GM19035 (cell line): ENCODE results near the gene SH3GL1.

Source experiments
- ATAC-seq: cut with Tn5 transposase; IDR thresholded peaks from one replicate; pipeline ENCODE4 v1.9.1; 2021; ENCODE audit not compliant: unreplicated experiment

Gene SH3GL1

DNA sequence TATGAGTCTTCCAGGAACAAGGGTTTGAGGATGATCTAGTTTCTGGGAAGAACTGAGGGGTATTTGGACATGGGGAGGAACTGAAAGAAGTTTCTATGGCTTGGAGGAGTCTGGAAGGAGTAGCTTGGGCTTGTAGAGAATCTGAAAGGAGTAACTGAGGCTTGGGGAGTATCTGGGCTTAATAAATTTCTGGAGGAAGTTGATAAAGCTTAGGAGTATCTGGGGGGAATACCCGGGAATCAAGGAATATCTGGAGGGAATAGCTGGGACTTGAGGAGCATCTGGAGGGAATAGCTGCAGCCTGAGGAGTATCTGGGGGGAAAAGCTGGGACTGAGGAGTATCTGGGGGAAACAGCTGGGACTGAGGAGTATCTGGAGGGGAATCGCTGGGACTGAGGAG, 79.9 kb downstream of the SH3GL1 start:
- ATAC-seq = no peak

DNA sequence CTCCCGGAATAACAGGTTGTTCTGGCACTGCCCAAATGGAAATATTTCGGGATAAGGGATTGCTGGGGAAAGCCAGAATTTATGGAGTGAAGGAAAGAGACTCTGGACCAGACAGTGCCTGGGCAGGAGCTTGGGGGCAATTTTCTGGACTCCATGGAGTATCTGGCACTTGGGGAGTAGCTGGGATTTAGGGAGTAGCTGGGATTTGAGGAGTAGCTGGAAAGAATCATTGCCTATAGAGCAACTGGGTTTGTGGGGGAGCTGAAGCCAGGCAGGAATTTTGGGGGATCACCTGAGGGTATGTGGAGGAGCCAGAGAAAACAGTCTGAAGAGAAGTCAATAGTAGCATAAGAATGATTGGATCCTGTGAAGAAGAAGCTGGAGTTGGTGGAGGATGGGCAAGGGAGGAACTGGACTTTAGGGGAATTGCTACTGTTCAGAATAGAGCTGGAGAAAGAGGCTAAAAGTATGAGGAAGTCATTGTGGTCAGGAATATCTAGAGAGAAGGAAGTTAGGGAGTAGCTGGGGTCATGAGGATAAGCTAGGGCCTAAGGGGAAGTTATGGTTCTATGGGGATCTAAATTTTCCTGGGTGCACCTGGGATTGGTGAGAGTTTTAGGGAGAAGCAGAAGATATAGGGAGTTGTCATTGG, 81.2 kb downstream of the SH3GL1 start:
- no peak for ATAC-seq

DNA sequence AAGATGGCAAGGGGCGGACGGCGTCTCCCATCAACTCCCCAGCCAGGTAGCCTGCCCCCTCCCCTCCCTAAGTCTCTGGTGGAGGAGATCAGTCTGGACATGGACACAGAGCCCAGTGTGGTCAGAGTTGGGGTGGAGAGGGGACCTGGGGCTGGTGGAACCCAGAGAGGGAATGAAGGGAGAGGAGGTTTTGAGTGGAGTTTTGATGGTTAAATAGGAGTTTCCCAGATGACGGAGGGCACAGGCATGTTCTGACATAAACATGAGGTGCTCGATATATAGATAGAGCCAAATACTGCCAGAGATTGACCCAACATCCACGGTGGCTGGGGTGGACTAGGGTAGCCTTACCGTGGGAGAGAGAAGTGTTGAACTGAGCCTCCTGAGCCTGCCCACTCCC, 81.9 kb downstream of the SH3GL1 start:
- ATAC-seq = no peak

DNA sequence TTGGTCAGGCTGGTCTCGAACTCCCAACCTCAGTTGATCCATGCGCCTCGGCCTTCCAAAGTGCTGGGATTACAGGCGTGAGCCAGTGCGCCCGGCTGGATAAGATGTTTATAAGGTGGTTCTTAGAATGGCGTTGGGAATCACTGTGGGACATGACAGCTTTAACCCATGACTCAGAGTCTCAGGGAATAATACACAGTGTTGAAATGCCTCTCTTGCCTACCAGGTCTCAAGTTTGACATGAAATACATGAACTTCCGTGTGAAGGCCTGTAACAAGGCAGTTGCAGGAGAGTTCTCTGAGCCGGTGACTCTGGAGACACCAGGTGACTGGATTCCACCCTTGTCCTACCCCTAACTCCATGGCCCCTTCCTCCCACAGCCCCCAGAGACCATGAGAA, 83.4 kb downstream of the SH3GL1 start:
- ATAC-seq = no peak

DNA sequence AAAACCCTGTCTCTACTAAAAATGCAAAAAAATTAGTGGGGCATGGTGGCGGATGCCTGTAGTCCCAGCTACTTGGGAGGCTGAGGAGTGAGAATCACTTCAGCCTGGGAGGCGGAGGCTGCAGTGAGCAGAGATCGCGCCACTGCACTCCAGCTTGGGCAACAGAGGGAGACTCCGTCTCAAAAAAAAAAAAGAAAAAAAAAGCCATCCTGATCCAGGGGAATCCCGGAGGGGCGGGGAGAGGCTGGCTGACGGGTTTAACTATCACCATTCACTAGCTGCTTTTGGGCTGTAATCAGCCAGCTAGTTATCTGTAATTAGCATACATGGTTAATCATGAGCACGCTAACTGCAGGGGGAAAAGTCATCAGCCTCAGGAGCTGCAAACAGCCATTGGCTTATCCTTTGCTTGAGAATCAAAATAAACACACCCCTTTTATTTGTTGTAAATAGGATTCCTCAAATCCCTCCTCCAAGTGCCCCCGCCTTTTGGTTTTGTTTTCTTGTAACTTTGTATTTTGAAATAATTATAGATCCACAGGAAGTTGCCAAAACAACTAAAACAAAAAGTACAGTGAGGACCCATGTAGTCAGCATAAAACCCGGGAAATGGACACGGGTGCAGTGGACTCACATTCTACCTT, 86.4 kb downstream of the SH3GL1 start:
- no peak for ATAC-seq
